Measurements from ENCODE around the gene ANP32A.

DNA sequence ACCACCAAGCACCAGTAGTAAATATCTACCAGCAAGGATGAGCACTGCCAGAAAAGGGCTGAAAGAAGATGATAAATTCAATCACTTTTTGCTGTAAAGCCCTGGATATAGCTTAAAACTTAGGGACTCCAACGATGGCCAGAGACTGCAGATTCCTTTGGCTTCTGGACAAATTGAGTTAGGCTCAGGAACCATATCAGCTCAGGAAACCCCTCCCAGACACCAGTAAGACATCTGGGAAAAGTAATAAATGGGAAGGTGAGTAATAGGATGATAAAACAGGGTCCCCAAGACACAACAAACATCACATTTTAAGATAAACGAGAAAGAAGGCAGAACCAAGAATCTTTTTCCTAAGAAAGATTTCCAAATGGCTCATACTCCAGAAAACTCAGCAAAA lies 65.0 kb downstream of the ANP32A start:
- TF ChIP-seq EZH2phosphoT487 (IDR thresholded peaks at IDR 0.05; ENCODE audit: insufficient read depth, low read depth) (no peak), EZH2 (IDR thresholded peaks at IDR 0.05; ENCODE audit: insufficient read depth, poor library complexity, severe bottlenecking) (no peak)
